Stimulated activated CD4-positive, alpha-beta T cell treated with anti-CD3 and anti-CD28 coated beads, TNF-alpha, amount 100 ng/mL, for 24 hours (primary cell): ENCODE results near the gene THRAP3.
"Not testable (repeated sequence)": the region's sequence is repeated elsewhere in the genome, so short reads cannot be mapped to it uniquely, and the experiment has no call there.

Experiments
- DNase-seq, 3 experiments: peaks; one replicate each; pipeline ENCODE4 v3.0.0-alpha.2; 2020; ENCODE audit warnings: low read depth in 3 of 3

THRAP3 gene

DNA sequence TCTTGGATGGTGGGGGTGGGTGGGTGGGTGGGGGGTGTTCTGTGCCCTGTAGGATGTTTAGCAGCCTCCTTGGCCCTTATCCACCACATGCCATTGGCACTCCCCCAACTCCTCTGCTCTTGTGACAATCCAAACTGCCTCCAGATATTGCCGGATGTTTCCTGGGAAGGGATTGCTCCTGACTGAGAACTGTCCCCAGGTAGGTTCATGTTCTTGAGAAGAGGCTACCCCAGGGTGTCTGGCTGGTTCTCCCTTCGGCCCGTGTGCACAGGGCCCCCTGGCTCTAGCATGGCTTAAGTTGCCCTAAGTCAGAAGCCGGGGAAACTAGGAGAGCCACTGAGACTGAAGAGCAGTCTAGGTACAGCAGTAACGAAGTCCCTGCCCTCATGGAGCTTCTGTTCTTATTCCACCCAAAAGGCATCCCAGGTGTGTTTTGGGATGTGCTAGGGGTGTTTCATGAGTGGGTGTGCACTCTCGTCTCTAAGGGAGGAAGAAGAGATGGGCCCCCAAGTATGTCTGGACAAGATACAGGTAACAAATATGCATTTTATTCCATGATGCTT lies 19.8 kb upstream of the THRAP3 start:
- DNase-seq: no peak

DNA sequence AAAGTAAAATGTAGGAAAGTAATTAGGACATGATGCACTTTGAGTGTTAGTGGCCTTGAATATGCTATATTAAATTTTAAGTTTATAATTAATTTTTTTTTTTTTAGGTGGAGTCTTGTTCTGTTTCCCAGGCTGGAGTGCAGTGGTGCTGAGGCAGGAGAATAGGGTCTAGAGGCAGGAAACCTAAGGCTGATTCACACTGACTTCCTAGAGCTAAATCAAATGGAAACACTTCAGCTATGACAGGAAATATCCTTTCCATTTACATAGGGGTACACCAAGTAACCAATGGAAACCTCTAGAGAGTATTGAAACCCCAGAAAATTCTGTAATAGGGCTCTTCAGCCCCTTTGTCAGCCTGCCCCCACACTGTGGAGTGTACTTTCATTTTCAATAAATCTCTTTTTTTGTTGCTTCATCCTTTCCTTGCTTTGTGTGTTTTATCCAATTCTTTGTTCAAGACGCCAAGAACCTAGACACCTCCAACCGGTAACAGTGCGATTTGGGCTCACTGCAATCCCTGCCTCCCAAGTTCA lies 17.9 kb upstream of the THRAP3 start:
- no peak for DNase-seq

DNA sequence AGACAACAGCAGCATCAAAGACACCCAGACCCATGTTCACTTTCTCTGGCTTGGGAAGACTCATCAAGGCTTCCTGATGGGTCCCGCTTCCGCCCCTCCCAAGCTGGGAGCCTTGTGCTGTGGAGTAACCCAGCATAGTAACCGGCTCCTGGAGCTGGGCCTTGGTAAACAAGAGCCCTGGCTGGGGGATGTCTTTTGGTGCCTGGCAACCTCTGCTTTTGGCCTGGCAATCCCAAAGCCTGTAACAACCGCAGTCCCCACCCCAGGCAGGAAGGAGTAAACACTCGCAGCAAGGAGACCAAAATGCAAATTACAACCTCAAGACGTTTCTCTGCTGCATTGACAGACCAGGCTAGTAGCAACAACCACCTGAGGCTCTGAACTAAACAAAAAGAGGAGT lies 16.9 kb upstream of the THRAP3 start:
- no peak for DNase-seq

DNA sequence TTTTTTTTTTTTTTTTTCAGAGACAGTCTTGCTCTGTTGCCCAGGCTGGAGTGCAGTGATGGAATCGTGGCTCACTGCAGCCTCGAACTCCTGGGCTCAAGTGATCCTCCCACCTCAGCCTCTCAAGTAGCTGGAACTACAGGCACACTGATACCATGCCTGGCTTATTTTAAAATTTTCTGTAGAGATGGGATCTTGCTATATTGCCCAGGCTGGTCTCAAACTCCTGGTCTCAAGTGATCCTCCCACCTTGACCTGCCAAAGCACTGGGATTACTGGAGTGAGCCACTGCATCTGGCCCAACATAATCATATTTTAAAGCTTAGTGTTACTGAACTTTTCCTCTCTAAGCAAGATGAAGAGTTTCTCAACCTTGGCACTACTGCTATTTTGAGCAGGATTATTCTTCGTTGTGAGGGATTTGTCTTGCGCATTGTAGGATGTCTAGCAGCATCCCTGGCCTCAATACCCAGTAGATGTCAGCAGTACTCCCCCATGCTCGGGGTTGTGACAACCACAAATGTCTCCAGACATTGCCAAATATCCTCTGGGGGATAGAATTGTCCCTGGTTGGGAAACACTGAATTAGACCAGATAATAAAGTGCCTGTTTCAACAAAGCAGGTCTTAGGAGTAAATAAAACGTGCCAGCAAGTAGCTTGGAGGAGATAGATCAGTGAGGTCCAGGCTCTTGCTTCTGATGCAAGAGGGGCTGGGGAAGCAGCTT lies 15.1 kb upstream of the THRAP3 start:
- DNase-seq: no peak

DNA sequence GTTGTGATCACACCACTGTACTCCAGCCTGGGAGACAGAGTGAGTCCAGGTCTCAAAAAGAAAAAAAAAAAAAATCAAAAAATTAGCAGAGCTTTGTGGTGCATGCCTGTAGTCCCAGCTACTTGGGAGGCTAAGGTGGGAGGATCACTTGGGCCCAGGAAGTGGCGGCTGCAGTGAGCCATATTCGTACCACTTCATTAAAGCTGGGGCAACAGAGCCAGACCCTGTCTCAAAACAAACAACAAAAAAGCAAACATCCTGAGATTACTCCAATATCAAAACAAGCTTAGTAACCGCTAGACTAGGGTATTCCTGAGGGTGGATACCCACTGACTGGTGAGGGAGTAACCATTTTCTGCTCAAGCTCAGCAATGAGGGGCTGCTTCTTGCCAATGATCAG lies 12.9 kb upstream of the THRAP3 start:
- DNase-seq: no peak

DNA sequence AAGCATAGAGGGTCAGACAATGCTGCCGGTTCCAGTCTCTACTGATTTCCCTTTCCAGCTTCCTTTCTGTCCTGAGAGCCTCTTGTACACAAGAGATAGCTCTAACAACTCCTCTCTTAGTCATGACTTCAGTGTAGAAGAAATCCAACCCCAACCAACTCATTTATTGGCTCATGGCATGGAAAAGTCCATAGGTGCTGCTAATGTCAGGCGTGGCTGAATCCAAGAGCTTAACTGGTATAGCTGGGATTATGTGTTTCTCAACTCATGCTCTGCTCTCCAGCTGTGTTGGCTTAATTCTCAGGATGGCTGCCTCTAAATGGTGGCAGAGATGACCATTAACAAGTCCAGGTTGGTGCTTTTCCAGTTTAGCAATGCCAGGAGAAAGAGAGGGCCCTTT lies 12.4 kb upstream of the THRAP3 start:
- DNase-seq: no peak

DNA sequence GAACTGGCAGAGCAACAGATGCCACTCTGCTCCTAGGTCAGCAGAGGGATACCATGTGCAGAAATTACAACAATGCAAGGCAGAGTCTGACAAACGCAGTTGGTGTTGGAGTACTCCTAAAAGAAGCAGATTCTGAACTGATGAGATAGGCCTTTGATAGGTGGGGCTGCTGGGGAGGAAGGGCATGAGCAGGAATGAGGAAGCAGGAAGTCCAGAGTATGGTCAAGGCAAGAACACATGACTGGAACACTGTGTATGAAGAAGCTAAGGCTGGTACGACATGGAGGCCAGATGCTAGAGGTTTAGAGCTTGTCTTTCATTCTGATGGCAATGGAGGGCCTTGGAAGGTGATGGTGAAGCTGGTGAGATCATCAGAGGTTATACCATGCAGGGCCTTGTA lies 11.5 kb upstream of the THRAP3 start:
- no peak for DNase-seq

DNA sequence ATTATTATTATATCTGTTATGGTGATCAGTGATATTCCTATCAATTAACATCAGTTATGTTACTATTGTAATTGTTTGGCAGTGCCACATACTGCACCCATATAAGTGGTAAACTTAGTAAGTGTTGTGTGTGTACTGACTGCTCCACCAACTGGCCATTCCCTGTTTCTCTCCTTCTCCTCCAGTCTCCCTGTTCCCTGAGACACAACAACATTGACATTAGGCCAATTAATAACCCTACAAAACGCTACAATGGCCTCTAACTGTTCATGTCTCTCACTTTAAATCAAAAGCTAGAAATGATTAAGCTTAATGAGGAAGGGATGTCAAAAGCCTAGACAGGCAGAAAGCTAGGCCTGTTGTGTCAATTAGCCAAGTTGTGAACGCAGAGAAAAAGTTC lies 6.6 kb upstream of the THRAP3 start:
- DNase-seq: no peak

DNA sequence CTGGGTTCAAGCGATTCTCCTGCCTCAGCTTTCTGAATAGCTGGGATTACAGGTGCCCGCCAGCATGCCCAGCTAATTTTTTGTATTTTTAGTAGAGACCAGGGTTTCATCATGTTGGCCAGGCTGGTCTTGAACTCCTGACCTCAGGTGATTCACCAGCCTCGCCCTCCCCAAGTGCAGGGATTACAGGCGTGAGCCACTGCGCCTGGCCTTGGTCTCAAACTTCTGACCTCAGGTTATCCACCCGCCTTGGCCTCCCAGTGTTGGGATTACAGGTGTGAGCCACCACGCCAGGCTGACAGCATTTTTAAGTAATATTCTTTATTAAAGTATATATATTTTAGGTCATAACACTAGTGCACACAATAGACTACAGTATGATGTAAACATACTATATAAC lies 2.3 kb upstream of the THRAP3 start:
- not testable (repeated sequence) for DNase-seq

DNA sequence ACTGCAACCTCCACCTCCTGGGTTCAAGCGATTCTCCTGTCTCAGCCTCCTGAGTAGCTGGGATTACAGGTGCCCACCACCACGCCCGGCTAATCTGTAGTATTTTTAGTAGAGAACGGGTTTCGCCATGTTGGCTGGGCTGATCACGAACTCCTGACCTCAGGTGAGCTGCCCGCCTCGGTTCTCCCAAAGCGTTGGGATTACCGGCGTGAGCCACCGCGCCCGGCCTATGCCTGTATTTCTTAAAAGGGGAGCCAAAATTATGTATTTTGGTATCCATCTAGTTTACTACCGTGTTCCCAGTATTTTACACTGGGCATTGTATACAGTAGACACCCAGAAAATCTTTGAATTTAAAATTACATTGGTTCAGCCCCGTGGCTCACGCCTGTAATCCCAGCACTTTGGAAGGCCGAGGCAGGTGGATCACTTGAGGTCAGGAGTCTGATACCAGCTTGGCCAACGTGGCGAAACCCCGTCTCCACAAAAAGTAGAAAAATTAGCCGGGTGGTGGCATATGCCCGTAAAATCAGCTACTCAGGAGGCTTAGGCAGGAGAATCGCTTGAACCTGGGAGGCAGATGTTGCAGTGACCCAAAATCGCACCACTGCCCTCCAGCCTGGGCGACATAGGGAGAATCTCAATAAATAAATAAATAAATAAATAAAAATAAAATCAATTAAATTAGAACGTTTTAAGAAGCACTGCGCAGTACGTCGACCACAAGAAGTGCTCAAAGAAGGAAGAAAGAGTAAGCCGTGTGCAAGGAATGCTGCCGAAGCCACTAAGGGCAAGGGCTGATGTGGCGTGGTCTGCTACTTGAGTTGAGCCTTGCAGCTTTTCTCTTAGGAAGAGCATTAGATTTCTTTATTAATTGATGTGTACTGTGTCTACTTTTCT lies 1.5 kb upstream of the THRAP3 start:
- no peak for DNase-seq

DNA sequence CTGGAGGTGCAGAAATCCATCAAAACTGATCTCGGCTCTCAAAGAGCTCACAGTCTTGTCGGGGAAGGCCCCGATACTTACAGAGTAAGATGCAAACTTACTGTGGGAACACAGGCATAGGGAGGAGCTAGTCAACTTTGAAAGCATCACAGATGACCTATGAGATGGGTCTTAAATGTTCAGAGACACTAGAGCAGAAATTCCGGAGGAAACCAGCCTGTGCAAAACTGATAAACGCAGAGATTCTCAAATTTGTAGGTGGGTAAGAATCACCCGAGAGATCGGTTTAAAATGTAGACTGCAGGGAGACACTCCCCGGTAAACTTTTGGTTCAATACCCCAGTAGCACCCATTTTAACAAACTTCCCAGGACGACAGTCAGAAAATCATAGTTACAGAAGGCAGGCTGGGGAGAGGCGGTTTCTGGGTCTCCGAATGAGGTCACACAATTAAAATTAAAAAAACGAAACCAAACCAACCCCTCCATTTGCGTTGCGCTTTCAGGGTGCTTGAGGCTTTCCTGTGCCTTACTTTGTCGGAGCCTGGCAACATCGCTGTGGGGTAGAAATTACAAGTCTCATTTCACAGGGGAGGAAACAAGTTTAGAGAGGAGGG lies 755 bp upstream of the THRAP3 start:
- DNase-seq: peak in 2 of 3 experiments; percentile 3 to 11

DNA sequence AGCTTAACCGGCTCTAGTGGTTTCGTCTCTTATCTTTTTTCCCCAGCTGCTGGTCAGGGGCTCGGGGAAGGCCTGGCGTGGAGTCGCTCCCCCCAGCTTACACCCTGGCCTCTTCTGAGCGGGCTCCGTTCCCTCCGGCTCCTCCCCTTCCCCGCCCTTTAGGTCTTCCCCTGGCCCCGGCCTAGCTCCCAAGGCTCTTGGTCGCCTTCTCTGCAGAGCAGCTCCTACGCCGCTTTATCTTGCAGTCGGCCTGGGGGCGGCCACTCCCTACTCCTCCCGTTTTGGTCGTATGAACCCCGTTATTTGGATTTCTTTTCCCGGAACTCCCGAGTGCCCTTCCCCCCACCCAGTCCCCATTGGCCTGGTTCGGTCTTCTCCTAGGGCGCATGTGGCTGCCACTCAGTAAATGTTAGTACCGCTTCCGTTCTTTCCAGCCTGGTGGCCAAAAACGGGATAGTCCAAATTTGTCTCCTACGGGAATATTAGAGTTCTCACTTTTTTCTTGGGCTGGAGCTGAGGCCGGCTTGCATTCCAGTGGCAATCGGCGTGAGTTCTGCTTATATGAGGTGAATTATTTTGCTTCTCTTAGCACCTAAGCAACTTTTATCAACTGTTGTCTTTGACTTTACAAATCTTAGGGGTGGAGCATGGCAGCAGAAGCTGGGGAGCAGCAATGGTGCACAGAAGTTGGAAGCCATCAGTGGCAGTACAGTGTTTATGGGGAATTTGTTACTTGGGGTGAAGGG lies 467 bp downstream of the THRAP3 start:
- DNase-seq: peak in 2 of 3 experiments; percentile 67 to 82

DNA sequence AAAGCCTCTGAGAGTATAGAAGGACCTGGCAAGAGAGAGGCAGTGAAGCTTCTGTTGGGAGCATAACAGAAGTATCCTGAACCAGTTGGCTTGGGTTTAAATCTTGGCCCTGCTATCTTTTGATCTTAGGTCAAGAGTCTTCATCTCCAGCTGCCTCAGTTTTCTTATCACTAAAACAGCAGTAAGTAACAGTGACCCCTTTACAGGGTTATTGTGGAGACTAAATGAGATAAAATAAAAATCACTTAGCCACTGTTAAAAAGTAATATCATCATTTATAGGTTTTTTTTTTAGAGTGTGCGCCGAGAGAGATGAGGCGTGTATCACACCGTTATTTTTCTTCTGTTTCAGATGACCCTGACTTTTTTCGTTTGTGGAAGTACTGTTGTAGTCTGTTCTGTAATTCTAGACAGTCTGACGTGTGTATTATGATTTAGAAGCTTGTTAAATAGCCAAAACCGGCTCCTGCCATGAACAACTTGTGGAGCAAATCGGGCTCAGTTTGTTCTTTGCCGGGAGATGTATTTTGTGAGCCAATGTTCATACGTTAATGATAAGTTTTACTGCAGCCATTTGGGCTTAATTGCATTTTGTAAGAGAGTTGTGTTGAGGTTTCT lies 1.1 kb downstream of the THRAP3 start:
- no peak for DNase-seq

DNA sequence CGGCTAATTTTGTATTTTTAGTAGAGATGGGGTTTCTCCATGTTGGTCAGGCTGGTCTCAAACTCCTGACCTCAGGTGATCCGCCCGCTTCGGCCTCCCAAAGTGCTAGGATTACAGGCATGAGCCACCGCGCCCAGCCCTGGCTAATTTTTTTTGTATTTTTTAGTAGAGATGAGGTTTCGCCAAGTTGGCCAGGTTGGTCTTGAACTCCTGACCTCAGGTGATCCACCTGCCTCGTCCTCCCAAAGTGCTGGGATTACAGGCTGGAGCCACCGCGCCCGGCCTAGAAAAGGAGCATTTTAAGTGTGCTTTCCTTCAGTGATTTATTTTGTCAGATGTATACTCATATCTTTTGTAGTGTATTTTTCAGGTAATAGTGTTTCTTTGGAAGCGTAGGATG lies 6.0 kb downstream of the THRAP3 start:
- DNase-seq: not testable (repeated sequence)

DNA sequence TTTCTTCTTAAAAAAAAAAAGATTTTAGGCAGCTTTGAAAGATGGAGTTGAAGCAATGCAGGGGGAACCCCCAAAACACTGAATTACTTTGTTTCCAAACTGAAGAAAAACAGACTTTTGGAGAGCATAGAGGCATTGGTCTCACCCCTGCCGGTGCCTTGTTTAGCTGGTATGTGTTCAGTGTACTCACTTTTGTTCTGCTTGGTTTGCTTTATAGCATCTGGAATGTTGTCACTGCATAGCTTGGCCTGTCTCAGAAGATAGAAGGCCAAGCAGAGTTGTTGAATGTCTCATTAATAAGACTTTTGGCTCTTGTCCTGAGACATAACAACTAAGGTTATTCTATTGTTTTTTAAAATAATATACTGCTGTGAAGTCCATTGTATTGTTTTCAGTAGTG lies 6.9 kb downstream of the THRAP3 start:
- DNase-seq: no peak

DNA sequence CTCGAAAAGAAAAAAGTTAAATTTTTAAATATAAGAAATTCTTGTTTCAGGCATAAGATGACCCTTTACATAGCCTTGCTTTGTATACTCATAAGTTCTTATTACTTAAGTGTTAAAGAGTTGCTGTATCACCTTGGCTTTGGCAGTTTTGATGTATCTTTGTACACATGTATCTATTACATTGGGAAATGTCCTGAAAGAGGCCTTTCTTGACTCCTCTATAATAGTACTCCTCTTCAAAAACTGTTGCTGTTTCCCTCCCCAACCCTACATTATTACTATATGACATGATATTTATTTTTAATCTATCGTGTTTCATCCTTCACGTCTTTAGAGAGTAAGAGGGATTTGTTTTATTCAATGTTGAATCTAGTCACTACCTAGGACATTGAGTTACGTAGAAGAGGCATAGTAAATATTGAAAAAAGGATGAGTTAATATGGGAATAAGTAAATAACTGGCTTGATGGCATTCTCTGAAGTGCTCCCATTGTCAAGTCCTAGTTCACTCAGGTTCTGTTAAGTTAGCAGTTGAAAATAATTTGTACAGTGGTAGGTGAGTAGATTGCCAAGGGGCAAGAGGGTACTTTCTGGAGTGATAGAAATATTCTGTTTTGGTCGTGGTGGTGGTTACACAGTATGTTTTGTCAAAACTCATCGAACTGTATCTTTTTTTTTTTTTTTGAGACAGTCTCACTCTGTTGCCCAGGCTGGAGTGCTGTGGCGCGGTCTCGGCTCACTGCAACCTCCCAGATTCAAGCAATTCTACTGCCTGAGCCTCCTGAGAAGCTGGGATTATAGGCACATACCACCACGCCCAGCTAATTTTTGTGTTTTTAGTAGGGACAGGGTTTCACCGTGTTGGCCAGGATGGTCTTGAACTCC lies 8.2 kb downstream of the THRAP3 start:
- DNase-seq: no peak

DNA sequence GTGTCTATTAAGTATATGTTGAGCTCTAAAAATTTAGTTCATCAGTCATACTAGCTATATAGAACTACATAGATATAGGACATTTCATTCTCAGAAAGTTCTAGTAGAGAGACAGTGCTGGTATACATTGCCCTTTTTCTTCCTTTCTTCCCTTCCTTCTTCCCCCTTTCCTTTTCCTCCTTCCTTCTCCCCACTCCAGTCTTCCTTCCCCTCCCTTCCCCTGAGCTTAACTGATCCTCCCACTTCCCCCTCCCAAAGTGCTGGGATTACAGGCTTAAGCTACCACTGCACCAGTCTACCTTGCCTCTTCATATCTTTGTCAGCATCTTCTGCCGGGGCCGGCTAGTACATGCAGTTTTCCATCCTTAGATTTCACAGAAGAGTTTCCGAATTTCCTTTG lies 12.1 kb downstream of the THRAP3 start:
- no peak for DNase-seq

DNA sequence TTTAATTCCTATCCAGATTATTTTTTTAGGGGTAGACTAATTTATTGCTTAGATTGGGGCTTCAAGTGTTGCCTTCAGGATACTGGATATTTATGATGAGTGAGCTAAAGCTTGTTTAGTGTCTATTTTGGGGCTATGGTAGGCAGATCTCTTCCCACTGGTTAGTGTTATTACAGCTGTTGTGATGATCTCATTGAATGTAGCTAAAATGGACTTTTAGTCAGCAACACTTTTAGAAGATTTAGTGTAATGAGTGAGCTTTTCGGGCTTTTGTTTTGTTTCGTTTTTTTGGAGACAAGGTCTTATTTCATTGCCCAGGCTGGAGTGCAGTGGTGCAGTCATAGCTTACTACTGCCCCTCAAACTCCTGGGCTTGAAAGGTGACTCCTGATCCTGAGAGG lies 14.2 kb downstream of the THRAP3 start:
- no peak for DNase-seq

DNA sequence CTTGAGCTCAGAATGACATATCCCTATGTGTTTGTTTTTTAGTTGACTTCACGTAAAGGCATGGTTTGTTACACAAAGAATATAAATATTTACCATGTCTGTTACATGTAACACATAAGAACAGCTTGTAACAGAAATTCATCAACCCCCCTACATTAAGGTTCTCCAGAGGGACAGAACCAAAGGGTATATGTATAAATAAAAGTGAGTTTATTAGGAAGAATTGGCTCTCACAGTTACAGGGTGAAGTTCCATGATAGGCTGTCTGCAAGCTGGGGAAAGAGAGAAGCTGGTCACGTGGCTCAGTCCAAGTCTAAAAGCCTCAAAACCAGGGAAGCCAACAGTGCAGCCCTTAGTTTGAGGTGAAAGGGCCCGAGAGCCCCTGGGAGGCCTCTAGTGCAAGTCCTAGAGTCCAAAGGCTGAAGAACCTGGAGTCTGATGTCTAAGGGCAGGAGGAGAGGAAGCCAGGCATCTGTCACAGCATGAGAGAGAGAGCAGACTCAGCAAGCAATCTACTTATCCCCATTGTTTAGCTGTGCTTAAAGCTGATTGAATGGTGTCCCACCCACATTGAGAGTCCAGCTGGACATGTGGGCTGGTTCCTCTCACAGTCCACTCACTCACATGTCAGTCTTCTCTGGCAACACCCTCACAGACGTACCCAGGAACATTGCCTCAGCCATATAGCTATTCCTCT lies 15.8 kb downstream of the THRAP3 start:
- no peak for DNase-seq
